Measurements from ENCODE around the gene CENPP.

DNA sequence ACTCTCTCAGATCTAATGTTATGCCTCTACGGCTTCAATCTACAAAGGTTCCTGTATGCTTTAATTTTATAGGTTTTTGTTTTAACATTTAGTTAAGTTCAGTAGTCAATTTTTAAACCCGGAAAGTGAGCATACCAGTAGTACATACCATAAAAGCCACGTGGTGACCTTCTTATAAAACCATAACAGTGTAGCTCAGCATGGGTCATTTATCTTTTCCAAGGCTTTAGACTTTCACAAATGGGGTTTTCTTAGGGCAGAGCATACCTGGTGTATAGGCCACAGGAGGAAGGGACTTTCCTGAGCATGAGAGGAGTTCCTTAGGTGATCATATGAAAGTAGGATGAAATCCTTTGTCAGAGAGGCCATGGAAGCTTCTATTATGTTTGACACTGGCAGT lies 186.9 kb downstream of the CENPP start:
- TF ChIP-seq, protein P1, sequence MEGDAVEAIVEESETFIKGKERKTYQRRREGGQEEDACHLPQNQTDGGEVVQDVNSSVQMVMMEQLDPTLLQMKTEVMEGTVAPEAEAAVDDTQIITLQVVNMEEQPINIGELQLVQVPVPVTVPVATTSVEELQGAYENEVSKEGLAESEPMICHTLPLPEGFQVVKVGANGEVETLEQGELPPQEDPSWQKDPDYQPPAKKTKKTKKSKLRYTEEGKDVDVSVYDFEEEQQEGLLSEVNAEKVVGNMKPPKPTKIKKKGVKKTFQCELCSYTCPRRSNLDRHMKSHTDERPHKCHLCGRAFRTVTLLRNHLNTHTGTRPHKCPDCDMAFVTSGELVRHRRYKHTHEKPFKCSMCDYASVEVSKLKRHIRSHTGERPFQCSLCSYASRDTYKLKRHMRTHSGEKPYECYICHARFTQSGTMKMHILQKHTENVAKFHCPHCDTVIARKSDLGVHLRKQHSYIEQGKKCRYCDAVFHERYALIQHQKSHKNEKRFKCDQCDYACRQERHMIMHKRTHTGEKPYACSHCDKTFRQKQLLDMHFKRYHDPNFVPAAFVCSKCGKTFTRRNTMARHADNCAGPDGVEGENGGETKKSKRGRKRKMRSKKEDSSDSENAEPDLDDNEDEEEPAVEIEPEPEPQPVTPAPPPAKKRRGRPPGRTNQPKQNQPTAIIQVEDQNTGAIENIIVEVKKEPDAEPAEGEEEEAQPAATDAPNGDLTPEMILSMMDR (conservative IDR thresholded peaks at IDR 0.05; ENCODE audit: low read depth, low read length) = no peak
- no peak for TF ChIP-seq EZH2 (IDR thresholded peaks at IDR 0.05; ENCODE audit: borderline replicate concordance, low read depth, low read length, poor library complexity, severe bottlenecking)

Measured in A673 (cell line).